Vagina (tissue), 2 donors: ENCODE results near the gene CA5A.
"Not testable (repeated sequence)": the region's sequence is repeated elsewhere in the genome, so short reads cannot be mapped to it uniquely, and the experiment has no call there.

ENCODE experiments used
- POLR2A ChIP-seq, 2 donors: fragments of 450-650 bp; IDR thresholded peaks; one replicate each; pipeline ENCODE4 v1.6.1; 2017; ENCODE audit warnings: antibody characterized with exemption in 2 of 2, mild to moderate bottlenecking in 2 of 2, moderate library complexity in 2 of 2
- POLR2AphosphoS5 ChIP-seq, 2 donors: sonication (generic); formaldehyde crosslinking; IDR thresholded peaks; one replicate each; pipeline ENCODE4 v1.9.0; 2017; ENCODE audit warnings: antibody characterized with exemption in 2 of 2, mild to moderate bottlenecking in 2 of 2, low read depth in 1 of 2; ENCODE audit not compliant: insufficient read depth in 1 of 2
- TF ChIP-seq, protein P1 (sequence below), 3 experiments: fragments of 450-650 bp in 2 of 3; fragments of 200-600 bp in 1 of 3; sonication (generic) in 1 of 3; IDR thresholded peaks; one replicate each; pipeline ENCODE4 v1.5.1; 2017 to 2019; ENCODE audit warnings: antibody characterized with exemption in 3 of 3, mild to moderate bottlenecking in 2 of 3, moderate library complexity in 2 of 3

DNA sequence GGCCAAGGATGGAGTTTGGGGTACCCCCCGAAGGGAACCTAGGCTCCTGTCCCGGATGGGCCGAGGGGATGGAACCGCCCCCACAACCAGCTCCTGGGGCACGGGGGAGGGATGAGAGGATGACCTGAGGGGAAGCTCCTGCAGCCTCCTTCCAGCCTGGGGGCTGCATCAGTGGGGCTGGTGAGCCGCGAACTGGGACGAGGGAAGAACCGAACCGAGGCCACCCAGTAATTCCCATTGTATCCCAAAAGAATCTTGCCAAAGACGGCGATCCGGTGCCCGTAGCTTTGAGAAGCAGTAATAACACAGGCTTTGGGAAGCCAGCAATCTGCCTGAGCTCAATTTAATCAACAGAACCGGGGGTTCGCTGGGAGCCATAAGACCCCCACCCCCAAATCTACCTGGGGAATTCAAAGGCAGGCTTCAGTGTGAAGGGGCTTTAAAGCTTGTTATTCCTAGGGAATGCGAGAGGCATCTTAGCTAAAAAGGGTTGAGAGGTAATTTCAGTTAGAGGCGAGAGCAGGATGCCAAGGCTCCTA is 66.4 kb downstream of the CA5A start:
- TF ChIP-seq, protein P1, sequence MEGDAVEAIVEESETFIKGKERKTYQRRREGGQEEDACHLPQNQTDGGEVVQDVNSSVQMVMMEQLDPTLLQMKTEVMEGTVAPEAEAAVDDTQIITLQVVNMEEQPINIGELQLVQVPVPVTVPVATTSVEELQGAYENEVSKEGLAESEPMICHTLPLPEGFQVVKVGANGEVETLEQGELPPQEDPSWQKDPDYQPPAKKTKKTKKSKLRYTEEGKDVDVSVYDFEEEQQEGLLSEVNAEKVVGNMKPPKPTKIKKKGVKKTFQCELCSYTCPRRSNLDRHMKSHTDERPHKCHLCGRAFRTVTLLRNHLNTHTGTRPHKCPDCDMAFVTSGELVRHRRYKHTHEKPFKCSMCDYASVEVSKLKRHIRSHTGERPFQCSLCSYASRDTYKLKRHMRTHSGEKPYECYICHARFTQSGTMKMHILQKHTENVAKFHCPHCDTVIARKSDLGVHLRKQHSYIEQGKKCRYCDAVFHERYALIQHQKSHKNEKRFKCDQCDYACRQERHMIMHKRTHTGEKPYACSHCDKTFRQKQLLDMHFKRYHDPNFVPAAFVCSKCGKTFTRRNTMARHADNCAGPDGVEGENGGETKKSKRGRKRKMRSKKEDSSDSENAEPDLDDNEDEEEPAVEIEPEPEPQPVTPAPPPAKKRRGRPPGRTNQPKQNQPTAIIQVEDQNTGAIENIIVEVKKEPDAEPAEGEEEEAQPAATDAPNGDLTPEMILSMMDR (IDR thresholded peaks at IDR 0.05) = not testable (repeated sequence)
- TF ChIP-seq POLR2A (IDR thresholded peaks at IDR 0.05); POLR2AphosphoS5 (IDR thresholded peaks at IDR 0.05; ENCODE audit: insufficient read depth in 1 of 2, low read depth in 1 of 2): not testable (repeated sequence)
